NCI-H2081 (cell line): ENCODE data around the gene GTSF1L.
A peak's percentile ranks its signal among the peaks of the same experiment; 100 is the strongest.

Source experiments
- DNase-seq, 2 experiments: peaks; one replicate each; lab custom pipeline; 2025; lab: John Stamatoyannopoulos, UW

The GTSF1L gene

DNA sequence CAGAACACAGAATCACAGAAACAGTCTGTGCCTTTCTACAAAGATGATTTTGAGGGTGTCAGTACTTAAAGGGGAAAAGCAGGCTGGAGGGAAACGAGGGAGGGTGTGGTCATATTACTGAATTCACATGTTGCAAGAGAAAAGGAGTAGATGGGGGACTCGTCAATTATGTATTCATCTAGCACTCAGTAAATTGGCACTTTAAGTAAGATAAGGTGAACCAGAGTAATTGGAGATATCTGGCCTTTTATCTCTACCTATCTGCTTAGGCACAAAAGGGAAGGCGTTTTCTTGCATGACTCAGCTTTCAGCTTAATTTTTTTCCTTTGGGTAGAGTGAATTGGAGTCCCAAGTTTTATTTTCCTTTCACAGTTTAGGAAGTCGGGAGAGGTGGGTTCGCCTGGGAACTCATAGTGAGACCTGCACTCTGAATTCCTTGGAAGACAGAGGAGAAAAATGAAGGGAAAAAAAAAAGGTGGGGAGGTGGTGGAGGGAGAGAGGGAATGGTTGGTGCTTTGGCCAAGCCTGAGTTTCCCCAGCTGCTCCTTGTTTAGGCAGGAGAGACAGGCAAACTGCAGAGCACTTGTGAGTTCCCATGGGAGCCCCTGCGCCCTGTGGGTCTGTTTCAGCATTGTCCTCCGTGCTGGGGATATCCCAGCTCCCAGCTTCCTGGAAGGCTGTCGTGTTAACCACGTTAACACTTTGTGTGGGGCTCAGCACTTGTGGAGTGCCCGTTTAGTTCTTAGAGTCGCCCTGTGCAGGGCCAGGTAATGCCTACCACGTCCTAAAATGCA is 19.7 kb upstream of the GTSF1L start:
- no peak for DNase-seq

DNA sequence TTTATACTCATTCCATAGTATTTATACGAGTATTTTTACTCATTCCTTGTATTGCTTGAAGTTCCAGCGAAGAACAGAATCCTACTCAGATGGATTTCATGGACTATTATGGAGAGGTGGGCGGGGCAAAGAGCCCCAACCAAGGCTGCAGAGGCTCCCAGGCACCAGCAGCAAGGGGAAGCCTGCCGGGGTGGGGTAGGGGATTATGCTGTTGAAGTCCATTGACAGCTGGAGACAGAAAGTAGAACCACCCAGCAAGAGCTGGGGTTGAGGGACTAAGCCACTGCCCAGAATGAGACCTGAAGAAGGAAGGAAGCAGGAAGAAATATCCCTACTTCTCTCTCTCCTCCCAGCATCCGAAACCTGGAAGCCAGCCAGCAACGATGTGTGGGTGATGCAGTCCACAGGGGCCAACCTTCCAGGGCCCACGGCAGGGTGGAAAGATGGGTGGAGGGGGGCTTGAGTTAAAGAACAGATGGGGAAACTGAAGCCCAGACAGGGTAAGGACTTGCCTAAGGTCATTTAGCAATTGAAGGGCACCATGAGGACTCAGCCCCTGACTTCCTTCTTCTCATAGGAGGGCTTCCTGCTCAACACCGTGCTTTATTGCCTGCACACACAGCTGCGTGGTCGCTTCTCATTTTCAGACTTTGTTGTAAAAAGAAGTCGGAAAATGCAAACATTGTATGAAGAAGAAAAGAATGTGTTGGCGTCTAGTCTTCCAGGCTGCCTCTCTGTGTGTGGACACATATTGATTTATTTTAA is 18.3 kb upstream of the GTSF1L start:
- DNase-seq: no peak

DNA sequence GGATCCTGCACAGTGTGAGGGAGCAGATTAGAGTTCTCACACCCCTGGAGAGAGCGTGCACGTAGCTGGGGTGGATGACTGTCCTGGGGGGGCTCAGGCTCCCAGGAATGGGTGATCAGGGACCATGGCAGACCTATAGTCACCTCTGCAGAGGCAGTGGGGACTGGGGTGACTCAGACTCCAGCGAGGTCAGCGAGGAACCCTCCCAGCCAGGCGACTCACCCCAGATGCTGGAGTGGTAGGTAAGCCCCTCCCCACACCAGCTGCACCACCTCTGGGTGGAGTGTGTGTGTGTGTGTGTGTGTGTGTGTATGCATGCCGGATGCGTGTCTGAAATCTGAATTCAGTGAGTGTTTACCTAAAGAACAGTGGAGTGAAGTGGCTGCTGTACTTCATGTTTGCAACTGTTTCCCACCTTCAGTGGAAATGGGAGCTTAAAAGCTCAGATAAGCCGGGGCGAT is 17.4 kb upstream of the GTSF1L start:
- no peak for DNase-seq

DNA sequence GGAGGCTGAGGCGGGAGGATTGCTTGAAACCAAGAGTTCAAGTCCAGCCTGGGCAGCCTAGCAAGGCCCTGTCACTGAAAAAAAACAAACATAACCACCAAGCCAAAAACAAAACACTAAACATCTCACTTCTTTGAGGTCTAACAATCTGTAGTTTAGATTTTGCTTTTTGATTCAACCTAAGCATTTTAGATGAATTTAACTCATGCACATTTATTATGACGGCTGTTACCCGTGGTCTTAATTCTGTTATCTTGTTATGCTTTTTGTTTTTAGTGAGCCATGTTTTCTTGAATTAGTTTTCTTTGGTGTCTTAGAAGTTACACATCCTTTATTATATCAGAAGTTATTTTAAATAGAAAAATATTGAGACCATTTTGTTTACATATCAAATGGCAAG is 13.8 kb upstream of the GTSF1L start:
- no peak for DNase-seq

DNA sequence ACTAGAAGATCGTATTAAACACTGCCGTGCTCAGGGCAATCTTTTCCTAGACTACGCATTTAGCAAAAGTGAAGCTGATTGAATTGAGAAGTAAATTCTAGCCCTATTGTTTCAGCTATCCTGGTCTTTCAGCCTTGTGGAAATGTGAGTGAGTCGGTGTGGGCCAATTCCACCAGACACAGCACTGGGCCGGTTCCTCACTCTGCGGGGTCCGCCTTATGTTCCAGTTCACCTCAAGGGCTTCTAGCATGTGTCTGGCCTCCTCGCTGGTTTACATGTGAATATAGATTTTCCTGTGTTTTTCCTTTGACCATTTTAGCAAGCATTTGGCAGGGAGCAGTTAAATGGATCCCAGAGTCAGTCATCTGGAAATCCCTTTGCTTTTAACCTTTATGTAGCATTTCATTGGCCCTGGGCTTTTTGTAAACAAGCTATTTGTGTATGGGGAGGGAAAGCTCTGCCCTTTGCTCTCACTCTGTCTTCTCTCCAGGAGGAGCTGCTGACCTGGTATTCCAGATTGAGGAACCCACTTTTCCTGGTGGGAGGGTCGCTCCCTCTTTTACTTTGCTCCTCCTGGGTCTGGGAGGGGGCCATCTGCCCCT is 12.4 kb upstream of the GTSF1L start:
- no peak for DNase-seq

DNA sequence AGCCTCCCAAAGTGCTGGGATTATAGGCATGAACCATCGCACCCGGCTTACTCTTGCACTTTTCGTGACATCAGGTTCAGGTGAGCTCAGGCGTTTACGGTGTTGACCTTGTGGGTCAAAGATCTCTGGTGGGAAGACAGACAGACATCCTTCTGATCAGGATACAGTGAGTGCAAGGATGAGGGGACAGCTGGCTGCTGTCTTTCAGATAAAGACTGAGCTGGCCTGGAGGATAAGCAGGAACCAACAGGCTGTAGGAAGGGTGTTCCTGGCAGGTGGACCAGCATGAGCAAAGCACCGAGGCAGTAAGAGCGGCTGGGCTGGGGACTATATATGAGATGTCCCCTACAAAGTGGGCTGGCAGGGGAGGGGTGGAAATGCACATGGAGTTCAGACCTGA is 11.1 kb upstream of the GTSF1L start:
- DNase-seq: no peak

DNA sequence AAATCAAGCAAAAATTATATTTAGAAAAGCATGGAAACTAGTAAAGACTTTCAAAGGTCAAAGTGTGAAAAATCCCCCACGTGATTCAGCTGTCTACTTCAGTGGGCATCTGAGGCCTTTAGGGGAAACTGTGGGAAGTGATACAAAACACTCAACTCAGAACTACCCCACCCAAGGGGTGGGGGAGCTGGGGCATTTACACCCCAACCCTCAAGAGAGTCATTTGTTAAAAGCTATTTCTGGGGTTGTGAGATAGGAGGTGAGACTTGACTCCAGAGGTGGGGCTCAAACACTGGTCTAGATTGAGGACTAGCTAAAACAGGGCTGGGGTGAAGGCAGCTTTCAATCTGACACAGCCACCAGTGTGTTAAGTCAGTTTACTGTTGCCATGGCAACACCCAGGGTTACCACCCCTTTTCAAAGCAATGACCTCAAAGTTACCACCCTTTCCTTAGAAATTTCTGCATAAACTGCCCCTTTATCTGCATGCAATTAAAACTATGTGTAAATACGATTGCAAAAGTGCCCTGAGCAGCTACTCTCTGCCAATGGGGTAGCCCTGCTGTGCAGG is 9.9 kb upstream of the GTSF1L start:
- no peak for DNase-seq

DNA sequence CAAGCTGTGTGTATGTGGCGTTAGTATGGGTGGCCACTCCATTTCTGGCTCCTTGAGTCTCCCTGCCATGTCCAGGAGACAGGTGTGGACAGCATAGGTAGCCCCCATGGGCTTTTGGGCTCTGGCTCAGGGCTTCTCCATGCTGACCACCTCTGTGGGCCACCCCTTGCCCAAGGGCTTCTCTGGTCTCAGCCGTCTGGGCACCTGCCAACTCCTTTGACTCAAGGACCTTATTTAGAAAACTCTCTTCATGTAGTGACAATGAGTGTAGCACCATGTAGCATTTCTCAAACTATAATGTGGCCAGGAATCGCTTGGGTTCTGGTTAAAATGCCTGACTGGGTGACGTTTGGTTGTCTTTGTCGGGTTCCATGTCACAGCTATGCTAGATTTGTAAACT is 5.1 kb upstream of the GTSF1L start:
- DNase-seq: no peak

DNA sequence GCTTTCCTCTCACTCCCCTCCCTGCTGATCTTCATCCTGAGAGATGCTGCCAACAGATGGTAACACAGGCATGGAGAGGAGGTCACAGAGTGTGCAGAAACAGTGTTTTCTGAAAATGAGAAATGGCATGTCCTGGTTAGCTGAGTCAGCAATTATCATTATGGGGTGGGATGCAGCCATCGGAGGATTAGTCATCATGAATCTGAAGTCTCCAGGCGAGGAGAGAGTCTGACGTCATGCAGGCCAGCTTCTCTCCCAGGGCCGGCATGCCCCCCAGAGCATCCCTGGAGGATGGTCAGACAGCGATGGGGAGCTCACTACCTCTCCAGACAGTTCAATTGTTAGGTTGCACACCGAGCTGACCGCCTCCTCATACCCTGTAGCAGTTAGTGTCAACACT is 4.7 kb upstream of the GTSF1L start:
- DNase-seq: no peak

DNA sequence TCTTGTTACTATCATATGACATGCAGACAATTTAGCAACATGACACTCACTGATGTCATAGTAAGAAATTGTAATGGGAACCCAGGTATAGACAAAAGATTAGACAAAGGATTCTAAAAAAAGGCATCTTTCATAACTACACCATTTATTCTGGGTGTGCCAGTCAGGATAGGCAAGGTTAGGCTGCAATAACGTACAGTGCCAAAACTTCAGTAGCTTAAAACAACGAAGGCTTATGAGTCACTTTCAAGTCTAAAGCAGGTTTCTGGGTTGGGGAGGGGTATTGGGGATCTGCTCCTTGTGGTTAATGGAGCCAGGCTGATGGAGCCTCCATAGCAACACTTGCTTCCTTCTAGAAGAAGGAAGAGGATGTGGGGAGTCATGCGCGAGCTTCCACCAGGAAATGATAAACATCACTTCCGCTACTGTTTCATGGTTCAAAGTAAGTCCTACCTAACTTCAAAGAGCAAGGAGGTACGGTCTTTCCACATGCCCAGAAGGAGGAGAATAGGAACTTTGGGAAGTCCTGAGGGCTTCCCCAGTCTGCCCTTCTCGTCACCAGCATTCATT is 2.0 kb upstream of the GTSF1L start:
- no peak for DNase-seq

DNA sequence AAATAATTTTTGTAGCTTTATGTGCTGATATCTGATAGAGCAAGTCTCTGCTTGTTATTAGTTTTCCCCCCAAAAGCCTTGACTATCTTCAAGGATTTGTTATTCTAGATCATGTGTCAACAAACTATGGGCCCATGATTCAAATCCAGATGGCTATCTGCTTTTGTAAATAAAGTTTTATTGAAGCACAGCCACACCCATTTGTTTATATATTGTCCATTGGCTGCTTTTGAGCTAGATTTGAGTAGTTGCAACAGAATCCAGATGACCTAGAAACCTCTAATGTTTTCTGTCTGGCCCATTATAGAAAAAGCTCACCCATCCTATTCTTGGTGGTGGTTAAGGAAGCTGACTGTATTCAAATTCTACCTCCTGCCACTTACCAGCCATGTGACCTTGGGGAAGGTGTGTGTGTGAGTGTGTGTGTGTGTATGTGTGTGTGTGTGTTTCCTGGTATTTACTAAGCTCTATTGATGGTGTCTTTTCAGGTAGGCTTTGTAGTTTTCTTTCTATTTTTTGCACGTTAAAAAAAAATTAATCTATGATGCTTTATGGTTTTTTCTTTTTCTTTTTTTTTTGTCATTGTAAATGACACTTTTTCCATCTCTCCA is 1.3 kb upstream of the GTSF1L start:
- DNase-seq: no peak

DNA sequence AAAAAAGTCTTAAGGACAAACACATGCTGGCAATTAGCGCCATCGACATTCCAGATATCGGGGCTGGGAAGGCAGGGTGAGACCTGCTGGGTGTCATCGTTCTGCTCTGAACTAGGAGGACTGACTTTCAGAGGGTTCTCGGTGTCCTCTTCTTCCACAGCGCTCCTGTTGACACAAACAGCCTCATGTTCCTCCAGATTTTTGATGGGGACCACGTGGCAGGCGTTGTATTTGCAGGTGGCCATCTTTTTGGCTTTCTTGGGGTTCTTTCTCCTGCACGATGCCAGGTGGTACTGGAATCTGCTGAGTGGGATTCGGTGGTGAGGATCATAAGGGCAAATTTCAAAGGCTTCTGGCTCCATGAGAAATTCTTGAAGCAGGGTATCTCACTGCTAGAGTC is 469 bp downstream of the GTSF1L start:
- DNase-seq: no peak

DNA sequence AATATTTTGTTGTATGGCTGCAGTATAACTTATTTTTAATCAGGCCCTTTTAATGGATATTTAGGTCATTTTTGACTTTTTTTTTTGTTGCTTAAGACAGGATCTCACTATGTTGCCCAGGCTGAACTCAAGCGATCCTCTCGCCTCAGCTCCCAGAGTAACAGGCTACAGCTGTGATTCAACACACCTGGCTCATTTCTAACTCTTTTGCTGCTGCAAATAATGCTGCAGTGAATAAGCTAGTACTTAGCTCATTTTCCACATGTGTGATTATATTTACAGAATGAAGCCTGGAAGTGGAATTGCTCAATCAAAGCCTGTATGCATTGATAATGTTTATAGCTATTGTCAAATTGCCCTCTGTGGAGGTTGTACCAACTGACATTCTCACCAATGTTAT is 1.1 kb downstream of the GTSF1L start:
- no peak for DNase-seq

DNA sequence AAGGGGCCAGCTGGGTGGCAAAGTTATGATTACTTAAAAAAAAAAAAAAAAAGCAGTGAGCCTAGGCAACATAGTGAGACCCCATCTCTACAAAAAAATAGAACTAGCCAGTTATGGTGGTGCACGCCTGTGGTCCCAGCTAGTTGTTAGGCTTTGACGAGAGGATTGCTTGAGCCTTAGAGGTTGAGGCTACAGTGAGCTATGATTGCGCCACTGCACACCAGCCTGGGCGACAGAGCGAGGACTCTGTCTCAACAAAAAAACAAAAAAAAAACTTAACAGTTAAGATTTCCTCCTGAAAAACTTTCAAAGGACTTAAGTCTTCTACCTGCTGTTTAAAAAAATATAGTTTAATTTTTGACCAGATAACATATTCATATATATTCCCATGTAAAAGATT is 2.4 kb downstream of the GTSF1L start:
- no peak for DNase-seq

DNA sequence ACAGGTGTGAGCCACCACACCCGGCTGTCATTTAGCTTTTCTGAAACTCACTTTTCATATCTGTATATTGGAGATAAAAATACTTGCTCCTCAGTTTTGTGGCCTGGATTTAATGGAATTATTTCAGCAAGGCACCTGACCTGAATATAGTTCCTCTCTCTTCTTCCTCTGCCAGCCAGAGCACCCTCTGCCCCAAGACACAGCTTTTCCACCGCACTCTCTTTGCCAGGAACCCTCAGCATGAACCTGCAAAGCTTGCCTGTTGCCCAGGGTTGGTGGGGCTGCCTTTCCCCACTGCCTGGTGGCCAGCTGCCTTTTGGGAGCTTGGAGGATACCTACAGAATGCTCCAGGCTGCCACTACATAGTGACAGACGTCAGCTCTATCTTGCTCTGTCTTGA is 3.1 kb downstream of the GTSF1L start:
- DNase-seq: no peak

DNA sequence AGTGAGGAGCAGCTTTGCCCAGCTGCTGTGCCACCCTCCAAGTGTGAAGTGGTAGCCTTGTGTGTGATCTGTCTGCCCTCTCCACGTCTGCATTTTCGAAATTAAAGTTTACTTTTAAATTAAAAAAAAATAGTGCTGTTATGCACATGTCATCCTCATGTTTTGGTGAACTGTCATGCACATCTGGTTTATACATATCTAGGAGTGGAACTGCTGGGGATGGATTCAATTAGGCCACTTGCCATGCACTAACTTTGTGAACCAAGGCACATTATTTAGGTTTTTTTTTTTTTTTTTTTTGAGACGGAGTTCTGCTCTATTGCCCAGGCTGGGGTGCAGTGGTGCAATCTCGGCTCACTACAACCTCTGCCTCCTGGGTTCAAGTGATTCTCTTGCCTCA is 3.6 kb downstream of the GTSF1L start:
- no peak for DNase-seq

DNA sequence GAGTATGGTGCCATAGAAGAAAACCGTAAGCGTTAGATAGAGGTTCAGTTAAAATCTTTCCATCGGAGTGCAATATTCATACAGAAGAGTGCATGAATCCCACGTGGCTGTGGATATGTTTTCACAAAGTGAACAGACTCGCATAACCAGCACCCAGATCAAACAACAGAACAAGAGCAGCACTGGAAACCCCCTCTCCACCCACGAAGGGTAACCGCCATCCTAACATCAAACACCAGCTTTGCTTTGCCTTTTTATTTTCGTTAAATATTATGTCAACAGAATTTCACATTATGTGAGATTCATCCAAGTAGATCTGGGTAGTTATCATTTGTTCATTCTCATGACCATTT is 4.7 kb downstream of the GTSF1L start:
- no peak for DNase-seq

DNA sequence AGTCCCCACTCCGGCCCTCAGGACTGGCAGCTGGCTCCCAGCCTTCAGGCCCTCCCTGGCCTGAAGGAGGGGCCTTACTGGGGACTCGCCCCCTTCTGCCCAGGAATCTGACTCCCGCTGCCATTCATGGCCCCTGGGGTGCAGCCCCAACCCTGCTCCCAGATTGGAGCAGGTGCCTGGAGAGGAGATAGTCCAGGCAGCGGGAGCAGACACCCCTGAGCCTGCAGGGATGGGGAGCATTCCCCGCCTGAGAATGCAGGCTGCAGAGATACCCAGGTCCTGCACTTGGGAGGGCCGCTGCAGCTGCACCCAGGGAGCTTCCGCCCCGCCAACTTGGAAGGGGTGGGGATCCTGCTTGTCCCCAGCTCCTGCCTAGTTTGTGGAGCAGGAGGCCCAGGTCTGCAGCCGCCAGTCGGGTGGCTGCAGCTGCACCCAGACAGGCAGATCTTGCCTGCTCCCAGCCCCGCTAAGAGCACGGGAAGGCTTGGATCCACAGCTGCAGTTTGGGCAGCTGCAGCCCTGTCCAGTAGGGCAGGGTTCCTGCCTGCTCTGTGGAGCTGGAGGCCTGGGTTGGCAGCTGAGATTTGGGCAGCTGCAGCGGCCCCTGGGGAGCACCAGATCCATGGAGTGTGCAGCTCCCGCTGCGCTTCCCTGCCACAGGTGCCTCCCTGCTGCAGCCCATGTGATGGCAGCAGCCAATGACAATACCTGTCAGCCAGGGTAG is 5.2 kb downstream of the GTSF1L start:
- peak; percentile 52 to 90 for DNase-seq

DNA sequence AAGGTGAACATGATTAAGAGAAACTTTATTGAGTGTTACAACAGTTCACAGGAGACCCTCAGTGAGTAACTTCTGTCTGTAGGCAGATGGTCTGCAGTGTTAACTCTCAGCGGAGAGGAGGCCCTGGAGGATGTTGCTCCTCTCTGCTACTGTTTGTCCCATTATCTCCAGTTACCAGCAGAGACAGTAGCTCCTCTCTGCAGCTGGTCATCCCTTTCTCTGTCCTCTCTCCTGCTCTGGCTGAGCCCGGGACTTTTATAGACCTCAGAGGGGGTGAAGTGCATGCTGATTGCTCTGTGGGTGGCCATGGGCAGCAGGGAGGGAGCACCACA is 5.7 kb downstream of the GTSF1L start:
- DNase-seq: no peak

DNA sequence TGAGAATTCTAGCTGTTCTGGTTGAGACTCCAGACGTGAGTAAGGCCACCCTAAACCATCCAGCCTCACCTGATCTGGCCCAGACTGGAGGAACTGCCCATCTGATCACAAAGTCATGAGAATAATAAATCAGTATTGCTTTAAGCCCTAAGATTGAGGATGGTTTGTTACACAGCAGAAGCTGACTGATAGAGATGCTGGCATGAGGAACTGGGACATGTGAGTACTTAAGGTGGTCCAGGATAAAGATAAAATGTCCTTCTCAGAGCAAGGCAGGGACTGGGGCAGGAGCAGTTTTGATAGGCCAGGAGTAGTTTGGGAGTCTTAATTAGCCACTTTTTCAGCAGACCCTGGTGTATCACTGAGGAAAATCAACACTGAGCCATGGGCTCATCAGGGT is 6.8 kb downstream of the GTSF1L start:
- no peak for DNase-seq

DNA sequence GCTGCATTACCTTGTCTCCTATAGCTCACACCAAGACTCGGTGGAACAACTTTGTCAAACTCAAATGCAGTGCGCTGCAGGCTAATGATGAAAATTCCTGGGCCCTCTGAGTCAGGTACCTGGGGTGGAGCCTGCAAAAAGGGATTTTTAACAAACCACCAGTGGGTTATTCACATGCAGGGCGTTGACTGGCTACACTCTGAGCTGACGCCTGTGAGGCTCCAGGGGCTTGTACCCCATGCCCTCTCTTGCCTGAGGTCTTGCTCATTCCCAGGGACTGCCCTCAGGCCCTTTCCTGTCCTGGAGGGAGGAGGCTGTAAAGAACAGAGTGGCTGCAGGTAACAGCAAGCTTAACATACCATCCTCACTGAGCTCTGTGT is 9.2 kb downstream of the GTSF1L start:
- DNase-seq: no peak
